Nephron progenitor cell (in vitro differentiated cells): Measurements from ENCODE around the gene MYEOV.

Experiments
- DNase-seq: peaks from one replicate; pipeline ENCODE4 v3.0.0; 2021
- H3K27ac Mint-ChIP-seq: 2 replicates; pipeline ENCODE4 v1.8.0; 2021; ENCODE audit warnings: mild to moderate bottlenecking, moderate library complexity, mixed read lengths
- H3K27me3 Mint-ChIP-seq: 2 replicates; pipeline ENCODE4 v1.8.0; 2021; ENCODE audit warnings: mild to moderate bottlenecking, low read depth, mixed read lengths; ENCODE audit not compliant: poor library complexity
- H3K36me3 Mint-ChIP-seq: 2 replicates; pipeline ENCODE4 v1.8.0; 2021; ENCODE audit warnings: low read depth, mixed read lengths
- H3K4me1 Mint-ChIP-seq: 2 replicates; pipeline ENCODE4 v1.8.0; 2021; ENCODE audit warnings: mixed read lengths
- H3K4me3 Mint-ChIP-seq: 2 replicates; pipeline ENCODE4 v1.8.0; 2021; ENCODE audit warnings: mild to moderate bottlenecking, moderate library complexity, mixed read lengths
- H3K9me3 Mint-ChIP-seq: 2 replicates; pipeline ENCODE4 v1.8.0; 2021; ENCODE audit warnings: mild to moderate bottlenecking, moderate library complexity, mixed read lengths
- TF ChIP-seq, protein P1 (sequence below): fragments of 200-600 bp; sonication (generic); IDR thresholded peaks from 2 replicates; pipeline ENCODE4 v1.5.0; 2021; ENCODE audit warnings: antibody characterized with exemption

Gene MYEOV

DNA sequence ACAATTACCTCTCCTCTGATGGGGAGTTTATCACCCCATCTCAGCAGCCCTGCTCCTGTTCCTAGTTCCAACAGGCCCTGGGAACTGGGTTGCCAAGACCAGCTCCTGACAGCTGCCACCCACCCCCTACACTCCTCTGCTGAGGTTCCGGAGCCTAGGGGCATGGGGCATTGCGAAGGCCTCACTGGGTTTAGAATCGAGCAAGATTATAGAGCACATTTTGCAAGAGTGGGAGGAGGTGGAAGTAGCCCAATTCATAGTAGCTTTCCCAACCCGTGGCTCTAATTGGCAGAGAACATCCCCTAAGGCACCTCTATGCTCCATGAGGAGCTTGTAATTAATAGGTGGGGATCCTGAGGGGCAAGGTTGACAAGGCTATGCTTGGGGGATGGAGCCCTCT lies 23.0 kb downstream of the MYEOV start:
- H3K4me1 Mint-ChIP-seq, result peaks cover 16% of the 10 kb centered on the region
- no peak overlapping the region for H3K4me3 Mint-ChIP-seq
- no peaks in the 10 kb centered on the region for H3K9me3 Mint-ChIP-seq
- H3K27ac Mint-ChIP-seq, result no peak overlapping the region
- H3K27me3 Mint-ChIP-seq, result peaks cover 10% of the 10 kb centered on the region
- no peaks in the 10 kb centered on the region for H3K36me3 Mint-ChIP-seq
- DNase-seq, result no peak
- TF ChIP-seq, protein P1, sequence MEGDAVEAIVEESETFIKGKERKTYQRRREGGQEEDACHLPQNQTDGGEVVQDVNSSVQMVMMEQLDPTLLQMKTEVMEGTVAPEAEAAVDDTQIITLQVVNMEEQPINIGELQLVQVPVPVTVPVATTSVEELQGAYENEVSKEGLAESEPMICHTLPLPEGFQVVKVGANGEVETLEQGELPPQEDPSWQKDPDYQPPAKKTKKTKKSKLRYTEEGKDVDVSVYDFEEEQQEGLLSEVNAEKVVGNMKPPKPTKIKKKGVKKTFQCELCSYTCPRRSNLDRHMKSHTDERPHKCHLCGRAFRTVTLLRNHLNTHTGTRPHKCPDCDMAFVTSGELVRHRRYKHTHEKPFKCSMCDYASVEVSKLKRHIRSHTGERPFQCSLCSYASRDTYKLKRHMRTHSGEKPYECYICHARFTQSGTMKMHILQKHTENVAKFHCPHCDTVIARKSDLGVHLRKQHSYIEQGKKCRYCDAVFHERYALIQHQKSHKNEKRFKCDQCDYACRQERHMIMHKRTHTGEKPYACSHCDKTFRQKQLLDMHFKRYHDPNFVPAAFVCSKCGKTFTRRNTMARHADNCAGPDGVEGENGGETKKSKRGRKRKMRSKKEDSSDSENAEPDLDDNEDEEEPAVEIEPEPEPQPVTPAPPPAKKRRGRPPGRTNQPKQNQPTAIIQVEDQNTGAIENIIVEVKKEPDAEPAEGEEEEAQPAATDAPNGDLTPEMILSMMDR, result no peak

DNA sequence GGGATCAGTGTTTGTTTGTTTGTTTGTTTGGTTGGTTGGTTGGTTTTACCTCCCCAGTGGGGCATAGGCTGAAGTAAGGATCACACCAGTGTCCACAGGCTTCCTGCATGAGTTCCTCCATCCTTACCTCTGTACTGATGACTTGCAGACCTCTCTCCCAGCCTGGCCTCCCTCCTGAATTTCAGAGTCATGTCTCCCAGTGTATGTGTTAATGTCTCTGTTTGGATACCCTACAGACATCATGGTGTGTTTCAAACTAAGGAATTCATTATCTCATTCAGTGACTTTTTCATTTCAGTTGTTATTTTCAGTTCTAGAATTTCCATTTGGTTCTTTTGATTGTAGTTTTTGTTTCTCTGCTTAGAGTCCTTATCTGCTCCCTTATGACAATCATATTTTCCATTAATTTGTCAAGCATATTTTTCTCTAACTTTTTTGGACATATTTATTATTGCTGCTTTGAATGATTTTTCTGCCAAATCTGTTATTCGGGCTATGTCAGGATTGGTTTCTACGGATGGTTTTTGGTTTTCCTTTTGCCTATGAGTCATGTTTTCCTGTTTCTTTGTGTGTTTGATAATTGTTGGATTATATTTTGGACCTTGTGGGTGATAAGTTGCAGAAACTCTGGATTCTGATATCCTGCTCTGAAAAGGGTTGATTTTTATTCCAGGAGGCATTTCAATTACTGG lies 23.6 kb downstream of the MYEOV start:
- no peaks in the 10 kb centered on the region for H3K9me3 Mint-ChIP-seq
- TF ChIP-seq, protein P1, result no peak
- H3K36me3 Mint-ChIP-seq, result no peaks in the 10 kb centered on the region
- DNase-seq, result no peak
- peaks cover 15% of the 10 kb centered on the region for H3K4me1 Mint-ChIP-seq
- no peak overlapping the region for H3K27ac Mint-ChIP-seq
- no peak overlapping the region for H3K4me3 Mint-ChIP-seq
- H3K27me3 Mint-ChIP-seq, result peaks cover 10% of the 10 kb centered on the region

DNA sequence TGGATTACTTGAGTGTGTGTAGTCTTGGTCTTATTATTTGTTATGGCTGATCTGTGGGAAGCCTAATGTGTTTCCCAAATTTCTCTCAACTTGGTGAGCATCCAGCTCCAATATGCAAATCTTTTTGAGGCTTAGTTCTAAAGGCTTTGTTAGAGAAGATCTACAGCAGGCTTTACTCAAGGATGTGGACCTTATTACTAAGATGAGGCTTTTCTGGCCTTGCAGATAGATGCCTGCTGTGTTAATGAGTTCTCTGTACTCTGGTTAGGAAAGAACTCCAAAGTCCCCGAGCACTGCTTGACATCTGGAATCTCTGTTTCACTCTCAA lies 24.1 kb downstream of the MYEOV start:
- H3K4me1 Mint-ChIP-seq, result peaks cover 15% of the 10 kb centered on the region
- H3K27ac Mint-ChIP-seq, result no peak overlapping the region
- H3K27me3 Mint-ChIP-seq, result peaks cover 10% of the 10 kb centered on the region
- no peaks in the 10 kb centered on the region for H3K9me3 Mint-ChIP-seq
- DNase-seq, result no peak
- TF ChIP-seq, protein P1, result no peak
- H3K36me3 Mint-ChIP-seq, result no peaks in the 10 kb centered on the region
- H3K4me3 Mint-ChIP-seq, result no peak overlapping the region

DNA sequence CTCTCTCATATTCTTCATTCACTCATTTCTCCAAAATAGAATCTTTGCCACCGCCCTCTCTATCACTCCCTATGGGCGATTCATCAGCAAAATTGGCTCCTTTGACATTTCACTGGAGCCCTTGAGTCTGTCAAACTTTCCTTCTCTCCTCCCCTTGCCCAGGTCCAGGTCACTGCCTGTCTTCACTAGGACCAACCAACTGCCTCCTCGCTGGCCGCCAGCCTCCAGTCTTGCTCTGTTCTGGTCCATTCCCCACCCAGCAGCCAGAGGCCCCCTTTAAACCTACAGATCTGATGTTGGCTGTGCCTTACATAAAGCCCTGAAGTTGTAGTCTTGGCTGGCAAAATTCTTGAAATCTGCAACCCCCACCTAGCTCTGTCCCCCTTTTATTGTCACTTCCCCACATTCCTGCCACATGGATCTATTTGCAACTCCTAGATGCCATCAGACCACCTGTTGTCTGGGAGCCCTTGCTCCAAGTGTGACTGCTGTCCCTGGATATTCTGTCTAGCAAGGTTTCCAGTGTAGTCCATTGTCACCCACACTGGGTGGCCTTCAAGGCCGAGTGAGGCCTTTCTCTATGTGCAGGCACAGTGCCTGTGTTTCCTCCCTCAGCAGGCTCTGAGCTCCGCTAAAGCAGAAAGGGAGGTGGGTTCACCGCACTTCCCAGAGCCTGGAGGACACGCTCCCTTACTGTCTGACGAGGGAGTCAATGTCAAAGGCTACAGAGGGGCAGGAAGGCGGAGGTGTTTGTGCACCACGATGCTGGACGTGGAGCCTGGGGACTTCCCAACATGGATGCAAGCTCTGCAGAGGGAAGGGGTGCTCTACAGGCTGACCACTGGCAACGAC lies 25.5 kb downstream of the MYEOV start:
- H3K4me3 Mint-ChIP-seq, result no peak overlapping the region
- TF ChIP-seq, protein P1, result no peak
- H3K9me3 Mint-ChIP-seq, result no peaks in the 10 kb centered on the region
- no peak overlapping the region for H3K27ac Mint-ChIP-seq
- H3K36me3 Mint-ChIP-seq, result no peaks in the 10 kb centered on the region
- H3K4me1 Mint-ChIP-seq, result peaks cover 15% of the 10 kb centered on the region
- peaks cover 10% of the 10 kb centered on the region for H3K27me3 Mint-ChIP-seq
- DNase-seq, result no peak

DNA sequence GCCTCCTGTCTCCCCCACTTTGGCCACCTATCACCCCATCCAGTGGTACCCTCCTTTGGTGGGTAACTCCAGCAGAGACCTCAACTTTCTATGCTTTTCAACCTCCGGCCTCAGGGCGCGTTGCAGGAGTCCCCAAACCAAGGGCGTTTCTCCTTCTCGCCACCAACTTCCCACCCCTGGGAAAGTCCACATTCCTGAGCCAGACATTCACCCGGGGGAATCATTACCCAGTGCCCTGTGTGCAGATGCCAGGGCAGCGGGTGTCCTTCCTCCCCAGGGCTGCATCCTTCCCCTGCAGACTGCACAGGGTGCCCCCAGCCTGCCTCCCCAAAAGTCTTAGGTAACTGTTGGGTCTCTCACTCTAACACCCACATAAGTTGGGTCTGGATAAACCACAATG lies 26.4 kb downstream of the MYEOV start:
- H3K4me3 Mint-ChIP-seq, result no peak overlapping the region
- no peaks in the 10 kb centered on the region for H3K9me3 Mint-ChIP-seq
- H3K27ac Mint-ChIP-seq, result no peak overlapping the region
- DNase-seq, result no peak
- peaks cover 15% of the 10 kb centered on the region for H3K4me1 Mint-ChIP-seq
- peaks cover 10% of the 10 kb centered on the region for H3K27me3 Mint-ChIP-seq
- TF ChIP-seq, protein P1, result no peak
- no peaks in the 10 kb centered on the region for H3K36me3 Mint-ChIP-seq
